HL-60/S4 treated with phorbol 12-myristate 13-acetate at 8.2 ng/mL for 4 days and 3 days (cell line): ENCODE results near the gene RAD51B.
"Not testable (repeated sequence)": the region's sequence is repeated elsewhere in the genome, so short reads cannot be mapped to it uniquely, and the experiment has no call there.

Experiments used
- in situ Hi-C: fragments of 300-500 bp; cut with MboI; formaldehyde crosslinking; loops from 2 replicates; pipeline ENCODE4 v1.15.0; 2022; ENCODE audit warnings: low sequenced_read_pairs

The RAD51B gene

DNA sequence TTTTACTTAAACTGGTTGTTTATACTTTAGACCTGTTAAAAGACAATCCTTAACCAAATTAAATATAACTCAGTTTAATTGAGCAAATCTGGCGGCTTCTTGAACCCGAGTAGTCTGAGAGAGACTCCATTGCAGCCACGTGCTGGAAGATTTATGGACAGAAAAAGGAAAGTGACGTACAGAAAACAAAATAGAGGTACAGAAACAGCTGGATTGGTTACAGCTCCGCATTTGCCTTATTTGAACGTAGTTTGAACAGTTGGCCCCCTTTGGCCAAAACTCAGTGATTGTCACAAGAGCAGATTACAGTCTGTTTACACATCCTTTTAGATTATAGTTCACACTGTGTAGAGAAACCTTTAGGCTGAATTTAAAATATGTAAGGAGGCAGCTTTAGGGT is 155.9 kb downstream of the RAD51B start:
- in situ Hi-C loops: no loop called here

DNA sequence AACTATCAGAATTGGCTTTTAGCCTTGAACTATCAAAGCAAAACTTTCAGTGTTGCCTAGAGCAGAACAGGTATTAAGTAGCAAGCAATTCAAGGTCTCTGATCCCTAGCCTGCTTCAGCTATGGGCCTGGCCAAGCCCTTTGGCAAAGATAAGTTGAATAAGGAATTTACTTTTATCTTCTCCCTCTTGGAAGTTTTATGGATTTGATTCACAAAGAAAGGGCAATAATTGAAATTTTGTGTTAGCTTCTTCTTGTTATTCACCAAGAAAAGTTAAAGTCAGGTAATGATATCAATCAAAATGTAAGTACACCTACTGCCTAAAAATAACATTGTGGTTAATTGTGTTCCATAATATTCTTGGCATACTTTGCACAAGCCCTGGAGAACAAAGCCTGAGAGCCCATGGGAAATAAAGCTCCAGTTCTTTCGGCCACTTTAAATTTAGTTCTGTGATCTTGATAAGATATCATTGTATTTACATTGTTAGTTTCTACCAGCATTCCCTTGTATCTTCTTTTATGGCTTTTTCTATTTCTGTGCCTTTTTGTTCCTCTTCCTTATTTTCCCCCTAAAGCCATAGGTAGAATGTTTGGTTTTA is 158.0 kb downstream of the RAD51B start:
- in situ Hi-C loops: no loop called here

DNA sequence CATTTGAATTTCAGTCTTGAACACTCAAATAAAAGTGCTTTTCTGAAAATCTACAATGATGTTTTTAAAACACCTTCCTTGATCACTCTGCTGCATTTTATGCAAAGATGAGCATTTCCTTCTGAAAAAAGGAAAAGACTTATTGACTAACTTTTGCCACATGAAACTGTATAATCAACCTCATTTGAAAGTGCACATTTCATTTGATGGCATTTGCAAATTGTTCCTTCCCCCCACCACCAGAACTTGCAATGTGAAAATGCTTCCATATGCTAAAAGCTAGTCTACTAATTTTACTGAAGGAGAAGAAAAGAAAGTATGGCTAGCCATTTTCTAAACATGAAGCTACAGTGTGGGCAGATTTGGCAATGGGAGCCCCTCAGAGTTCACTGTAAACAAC is 159.2 kb downstream of the RAD51B start:
- in situ Hi-C loops: no loop called here

DNA sequence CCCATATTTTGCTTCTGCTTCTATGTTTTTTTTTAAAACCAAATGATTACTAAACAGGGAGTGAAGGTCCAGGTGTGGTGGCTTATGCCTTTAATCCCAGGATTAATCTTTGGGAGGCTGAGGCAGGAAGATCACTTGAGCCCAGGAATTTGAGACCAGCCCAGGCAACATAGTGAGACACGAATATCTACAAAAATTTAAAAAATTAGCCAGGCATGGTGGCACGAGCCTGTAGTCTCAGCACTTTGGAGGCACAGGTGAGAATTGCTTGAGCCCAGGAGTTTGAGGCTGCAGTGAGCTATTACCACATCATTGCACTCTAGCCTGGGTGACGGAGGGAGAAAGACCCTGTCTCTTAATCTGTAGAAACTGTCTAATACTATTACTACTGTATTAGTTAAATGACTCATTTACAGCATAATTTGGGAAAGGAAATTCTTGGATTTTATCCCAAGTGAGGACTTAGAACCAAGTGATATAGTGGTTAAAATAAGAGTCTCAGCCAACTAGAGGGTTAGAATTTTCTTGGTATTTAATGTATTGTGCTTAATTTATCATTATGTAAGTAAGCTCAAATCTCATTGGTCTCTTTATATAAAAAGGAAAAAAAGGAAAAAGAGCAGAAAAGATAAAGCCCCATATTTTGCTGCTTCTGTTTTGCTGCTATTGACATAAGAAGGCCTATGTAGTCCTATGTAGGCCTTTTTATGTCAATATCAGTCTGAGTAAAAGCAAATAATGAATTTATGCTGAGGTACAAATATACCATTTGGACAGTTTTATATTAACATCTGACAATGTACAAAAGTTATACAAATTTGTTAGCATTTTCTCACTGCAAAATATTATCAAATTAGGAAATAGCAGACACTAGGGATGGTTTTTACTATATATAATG is 163.4 kb downstream of the RAD51B start:
- in situ Hi-C loops: no loop called here

DNA sequence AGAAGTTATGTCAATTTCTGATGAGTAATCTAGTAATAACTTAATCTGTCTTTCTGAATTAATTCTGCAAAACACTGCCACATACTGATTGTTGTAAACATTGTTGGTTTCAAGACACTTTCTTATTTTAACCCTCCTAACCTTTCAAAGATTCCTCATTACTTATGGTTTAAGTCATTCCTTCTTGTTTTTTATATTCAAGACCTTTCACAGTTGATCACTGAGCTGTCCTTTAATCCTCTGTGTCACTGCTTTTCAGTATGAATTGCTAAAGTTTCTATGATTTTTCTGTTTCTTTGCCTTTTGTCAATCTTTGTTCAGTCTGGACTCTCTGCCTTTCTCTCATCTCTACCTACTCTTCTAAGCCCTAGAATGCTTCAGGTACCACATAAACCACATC is 164.7 kb downstream of the RAD51B start:
- in situ Hi-C loops: no loop called here

DNA sequence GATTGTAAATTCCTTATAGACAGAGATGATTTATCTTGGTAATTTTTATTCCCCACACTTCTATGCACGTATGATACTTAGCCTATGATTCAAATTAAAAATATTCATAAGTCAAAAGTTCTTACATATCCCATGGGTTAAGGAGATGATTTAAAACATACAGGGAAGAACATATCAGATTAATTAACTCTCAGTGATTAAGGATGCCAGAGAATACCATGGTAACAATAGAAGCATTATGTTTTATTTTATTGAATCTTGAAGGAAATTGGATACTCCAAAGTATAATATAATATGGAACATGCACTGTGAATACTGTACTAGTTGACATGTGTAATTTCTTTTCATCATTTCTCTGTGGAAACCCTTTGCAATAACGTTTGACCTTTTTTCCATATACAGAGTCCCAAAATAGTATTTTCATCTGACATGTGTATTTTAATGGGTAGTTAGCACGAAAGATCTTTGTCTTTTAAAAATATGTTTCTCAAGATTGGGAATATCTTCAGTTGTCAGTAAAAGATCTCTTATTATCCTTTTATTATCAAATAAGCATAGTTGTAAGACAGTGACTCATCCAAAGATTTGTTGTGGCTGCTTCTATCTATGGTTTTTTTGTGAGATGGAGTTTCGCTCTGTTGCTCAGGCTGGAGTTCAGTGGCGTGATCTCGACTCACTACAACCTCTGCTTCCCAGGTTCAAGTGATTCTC is 166.7 kb downstream of the RAD51B start:
- in situ Hi-C loops: no loop called here

DNA sequence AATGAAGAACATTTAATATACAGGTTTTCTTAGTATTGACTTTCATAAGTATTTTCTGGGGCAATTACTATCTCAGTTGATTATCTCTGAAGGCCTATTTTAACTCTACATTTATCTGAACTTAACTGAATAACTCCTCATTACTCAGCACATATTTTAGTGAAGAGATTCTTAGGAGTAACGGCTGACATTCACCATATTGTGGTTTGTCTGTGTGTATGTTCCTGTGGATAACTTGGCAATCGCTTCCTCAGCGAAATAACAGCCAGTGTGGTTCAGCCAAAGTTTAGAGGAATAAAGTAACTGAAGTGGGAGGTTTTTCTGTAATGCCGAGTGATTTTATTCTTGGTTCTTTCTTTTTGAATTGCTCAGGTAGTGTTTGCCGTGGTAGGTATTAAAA is 168.0 kb downstream of the RAD51B start:
- in situ Hi-C loops: no loop called here

DNA sequence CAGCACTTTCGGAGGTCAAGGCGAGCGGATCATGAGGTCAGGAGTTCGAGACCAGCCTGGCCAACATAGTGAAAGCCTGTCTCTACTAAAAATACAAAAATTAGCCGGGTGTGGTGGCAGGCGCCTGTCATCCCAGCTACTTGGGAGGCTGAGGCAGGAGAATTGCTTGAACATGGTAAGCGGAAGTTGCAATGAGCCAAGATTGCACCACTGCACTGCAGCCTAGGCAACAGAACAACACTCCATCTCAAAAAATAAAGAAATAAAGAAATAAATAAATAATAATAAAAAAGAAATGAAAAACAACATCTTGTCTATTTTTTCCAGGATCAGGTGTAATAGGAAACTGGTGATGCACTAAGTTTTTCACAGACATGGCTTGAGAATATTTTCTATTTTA is 168.6 kb downstream of the RAD51B start:
- in situ Hi-C loops: not testable (repeated sequence)

DNA sequence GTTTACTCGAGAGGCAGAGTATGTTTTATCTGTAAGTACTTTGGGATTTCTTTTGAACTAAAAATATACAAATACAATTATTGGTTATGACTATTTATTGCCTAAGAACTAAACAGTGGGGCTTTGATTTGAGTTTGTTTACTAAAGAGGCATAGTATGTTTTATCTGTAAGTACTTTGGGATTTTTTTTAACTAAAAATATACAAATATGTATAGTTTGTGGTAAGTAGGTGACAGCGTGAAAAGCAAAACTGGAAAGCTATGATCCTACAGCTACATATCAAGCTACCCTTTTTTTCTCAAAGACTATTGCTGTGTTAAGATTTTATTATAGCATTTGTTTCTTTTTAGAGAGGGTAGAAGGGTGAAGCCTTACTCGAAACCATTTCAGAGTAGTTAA is 171.0 kb downstream of the RAD51B start:
- in situ Hi-C loops: no loop called here

DNA sequence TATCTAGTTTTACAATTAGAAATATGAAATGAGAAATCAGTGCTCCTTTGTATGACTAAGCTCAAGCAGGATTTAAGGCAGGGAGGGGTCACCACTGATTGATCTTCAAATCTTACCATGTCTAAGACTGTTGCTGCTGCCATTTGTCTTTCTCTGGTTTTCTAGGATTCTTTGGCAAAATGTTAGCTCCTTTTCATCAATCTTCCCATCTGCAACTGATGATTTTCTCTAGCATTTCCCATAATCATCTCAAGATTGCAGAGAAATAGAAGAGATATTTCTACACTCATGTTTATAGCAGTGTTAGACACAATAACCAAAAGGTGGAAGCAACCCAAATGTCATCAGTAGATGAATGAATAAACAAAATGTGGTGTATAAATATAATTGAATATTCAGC is 175.0 kb downstream of the RAD51B start:
- in situ Hi-C loops: no loop called here

DNA sequence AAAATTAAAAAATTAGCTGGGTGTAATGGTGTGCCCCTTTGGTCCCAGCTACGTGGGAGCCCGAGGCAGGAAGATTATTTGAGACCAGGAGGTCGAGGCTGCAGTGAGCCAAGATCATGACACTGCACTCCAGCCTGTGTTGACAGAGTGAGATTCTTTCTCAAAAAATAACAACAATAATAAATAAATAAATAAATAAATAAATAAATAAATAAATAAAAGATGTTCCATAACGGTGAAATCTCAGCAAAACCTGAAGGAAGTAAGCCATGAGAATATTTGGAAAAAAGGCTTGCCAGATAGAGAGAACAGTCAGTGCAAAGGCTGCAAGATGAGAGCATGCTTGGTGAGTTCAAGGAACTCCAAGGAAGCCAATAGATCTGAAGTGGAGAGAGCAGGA is 176.7 kb downstream of the RAD51B start:
- in situ Hi-C loops: no loop called here

DNA sequence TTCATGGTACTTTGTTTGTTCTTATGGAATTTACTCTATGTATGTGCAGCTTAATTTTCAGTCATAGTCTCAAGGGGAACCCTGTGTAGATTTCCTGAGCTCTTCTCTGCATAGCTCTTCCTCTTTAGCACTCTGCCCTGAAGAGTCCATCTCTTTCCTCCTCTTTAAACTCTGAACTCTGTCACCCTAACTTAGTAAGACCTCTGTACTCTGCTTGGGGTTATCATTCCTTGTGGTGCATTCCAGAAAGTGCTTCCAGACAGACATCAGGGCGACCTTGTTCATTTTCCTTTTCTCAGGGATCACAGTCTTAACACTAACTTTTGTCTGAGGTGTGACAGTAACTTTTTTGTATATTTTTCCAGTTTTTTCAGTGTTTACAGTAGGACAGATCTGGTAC is 179.3 kb downstream of the RAD51B start:
- in situ Hi-C loops: no loop called here

DNA sequence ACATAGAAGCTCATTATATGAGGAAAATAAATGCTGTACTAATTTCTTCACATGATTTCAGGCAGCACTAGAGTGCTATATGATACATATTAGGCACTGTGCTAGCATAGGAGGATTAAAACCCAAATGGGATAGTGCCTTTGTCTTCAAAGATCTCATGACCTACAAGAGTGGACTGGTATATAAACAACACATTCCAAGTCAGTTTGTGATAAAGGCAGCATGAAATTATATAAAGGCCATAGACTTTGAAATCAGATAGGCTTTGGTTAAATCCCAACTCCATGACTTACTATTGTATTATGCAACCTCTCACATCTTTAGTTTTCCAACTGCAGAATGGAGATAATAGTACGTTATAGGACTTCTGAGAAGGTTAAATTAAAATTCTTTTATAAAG is 179.7 kb downstream of the RAD51B start:
- in situ Hi-C loops: no loop called here

DNA sequence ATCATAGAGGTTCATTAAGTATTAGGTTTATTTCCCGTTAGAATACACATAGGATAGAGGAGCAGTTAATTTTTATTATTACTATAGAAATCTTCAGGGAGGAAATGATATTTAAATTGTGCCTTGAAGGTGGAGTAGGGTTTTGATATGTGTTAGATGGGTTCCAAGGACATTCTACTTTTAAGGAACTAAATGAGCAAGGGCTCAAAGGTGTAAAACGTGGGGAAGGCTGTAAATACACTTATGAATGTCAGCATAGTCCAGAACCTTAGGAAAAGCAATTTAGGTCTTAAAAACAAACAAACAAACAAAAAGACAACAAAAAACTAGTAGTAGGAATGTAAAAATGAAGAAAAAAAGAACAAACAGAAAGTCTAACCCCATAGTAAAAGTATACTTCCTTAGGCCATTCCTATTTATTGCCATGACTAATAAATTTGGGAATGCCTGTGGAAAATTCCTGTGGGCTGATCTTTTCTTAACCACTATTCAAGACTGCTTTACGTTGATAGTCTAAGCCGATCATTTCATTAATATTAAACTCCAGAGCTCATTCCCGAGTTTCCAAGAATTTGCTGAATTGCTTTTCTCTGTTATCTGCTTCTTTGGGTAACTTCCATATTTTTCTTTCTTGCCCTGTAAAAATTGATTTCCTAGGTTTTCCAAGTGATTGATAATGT is 180.3 kb downstream of the RAD51B start:
- in situ Hi-C loops: no loop called here

DNA sequence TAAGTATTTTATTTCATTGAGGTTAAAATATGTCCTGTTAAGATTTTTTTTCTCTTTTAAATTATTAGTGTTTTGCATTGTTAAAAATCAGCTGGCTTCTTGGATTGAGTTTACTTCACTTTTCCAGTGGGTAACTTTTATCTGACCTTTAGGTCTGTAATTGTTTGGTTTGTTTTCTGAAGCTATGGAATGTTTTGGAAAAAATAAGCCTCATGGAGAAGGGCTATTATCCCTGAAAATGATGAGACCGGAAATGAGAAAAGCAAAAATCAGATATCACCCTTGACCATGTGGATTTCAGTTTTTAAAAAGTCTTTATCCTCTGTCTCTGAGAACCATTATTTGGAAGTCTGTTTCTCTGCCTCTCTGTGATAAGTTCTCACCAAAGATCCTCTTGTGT is 180.9 kb downstream of the RAD51B start:
- in situ Hi-C loops: no loop called here

DNA sequence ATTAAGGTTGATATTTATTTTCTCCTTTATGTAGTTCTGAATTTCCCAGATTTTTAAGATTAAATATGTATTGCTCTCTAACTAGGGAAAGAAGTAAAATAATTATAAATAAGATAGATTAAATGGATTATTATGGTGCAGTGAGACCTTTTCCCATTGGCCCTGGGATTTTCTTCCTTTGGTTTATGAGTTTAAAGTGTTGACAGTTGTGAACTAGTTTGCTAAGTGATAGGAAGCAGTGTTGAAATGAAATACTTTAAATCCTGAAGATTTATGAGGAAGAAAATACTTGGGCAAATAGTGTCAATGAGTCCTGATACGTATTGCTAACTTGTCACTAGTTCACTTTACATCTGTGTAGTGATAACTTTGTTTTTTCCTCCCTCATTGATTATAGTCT is 188.9 kb downstream of the RAD51B start:
- in situ Hi-C loops: no loop called here

DNA sequence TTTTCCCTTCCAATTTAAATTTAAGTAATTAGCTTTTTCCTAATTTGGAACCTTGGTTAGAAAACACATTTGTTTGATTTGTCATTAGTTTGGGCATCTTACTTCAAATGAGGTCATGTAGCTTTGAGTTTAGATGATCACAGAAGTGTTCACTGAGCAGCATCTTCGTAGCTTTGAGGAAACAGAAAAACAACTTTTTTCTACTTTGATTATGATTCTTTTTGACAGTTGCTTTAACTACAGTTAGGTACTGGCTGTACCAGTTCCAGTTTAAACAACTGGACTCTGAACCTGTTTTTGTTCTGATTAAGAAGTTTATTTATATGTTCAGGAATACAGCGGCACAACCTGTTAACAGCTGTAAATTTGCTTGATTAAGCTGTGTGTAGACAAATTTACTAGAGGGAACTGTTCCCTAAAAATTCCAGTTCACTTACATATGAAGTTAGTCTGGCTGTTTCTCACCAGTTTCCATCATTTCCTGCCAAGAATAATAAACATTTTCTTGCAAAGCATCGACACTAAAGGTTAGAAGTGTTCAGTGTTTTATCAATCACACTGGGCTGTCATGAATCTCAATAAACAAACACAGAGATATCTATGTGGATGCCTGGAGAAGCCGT is 191.9 kb downstream of the RAD51B start:
- in situ Hi-C loops: no loop called here

DNA sequence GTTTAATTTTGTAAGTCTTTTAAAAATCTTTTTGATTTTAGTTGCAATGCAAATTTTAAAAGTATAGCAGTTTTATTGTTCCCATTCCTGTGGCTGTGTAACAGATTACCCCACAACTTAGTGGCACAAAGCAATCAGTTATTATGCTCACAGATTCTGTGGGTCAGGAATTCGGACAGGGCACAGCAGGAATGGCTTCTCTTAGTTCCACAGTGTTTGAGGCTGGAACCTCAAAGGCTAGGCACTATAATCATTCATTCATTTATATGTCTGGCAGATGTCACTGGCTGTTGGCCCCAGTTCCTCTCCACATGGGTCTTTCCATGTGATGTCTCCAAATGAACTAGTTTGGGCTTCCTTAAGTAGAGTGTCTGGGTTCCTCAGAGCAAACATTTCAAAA is 193.3 kb downstream of the RAD51B start:
- in situ Hi-C loops: no loop called here

DNA sequence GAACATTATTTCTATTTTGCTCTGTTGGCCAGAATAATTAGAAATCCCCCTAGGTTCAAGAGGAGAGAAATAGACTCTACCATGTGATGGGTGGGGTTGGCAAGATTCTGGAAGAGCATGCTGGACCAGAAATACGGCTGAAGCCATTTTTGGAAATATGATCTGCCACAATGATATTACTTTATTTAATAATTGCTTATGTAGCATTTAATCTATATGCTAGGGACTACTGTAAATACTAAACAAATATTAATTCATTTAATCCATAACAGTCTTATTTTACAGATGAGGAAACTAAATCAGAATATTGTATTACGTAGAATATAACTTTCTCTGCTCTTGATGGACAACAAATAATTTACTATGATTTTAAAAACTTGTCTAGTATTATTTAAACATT is 193.7 kb downstream of the RAD51B start:
- in situ Hi-C loops: no loop called here

DNA sequence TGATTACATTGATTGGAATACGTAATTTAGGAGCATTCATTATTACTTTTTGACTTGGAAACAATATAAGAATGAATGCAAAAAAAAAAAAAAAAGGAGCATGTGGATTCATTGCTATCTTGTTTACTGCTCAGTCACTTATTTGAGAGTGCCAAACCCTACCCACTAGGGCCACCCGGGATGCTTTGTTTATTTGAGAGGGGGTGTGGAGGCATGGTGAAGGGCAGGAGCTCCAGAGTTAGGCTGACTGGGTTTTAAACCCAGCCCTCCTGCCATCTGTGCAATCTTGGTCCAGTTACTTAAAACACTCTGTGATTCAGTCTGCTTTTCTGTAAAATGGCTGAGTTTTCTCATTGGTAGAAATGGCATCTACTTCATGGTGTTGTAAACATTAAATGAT is 195.2 kb downstream of the RAD51B start:
- in situ Hi-C loops: no loop called here
